CD8-positive, alpha-beta memory T cell (primary cell): ENCODE results near the gene CLK2. TPM values are rescaled to one million over a fixed set of nuclear protein-coding genes. Genes with fewer than 3 reads are reported as not detected.

ENCODE experiments used
- CTCF ChIA-PET: fragments of 350-600 bp; sonication (Branson Sonifier 250); formaldehyde crosslinking; loops from one replicate; lab custom pipeline; 2021; ENCODE audit warnings: antibody characterized with exemption; lab: Charles Lee
- POLR2A ChIA-PET: fragments of 350-600 bp; sonication (Branson Sonifier 250); formaldehyde crosslinking; loops from one replicate; lab custom pipeline; 2021; ENCODE audit warnings: antibody characterized with exemption; lab: Charles Lee
- DNase-seq, 5 donors: peaks; one replicate each; pipeline versions ENCODE4 v3.0.0 to v3.0.0-alpha.2; 2020 to 2022; ENCODE audit warnings: mixed read lengths in 1 of 5
- H3K27ac ChIP-seq: one replicate; pipeline ENCODE4 v1.7.0; 2013; ENCODE audit warnings: low read depth, mild to moderate bottlenecking, low read length, moderate library complexity
- H3K27me3 ChIP-seq: 2 replicates; pipeline ENCODE4 v1.7.0; 2013; ENCODE audit warnings: low read length, mild to moderate bottlenecking; ENCODE audit not compliant: insufficient read depth, poor library complexity, severe bottlenecking
- H3K36me3 ChIP-seq: 2 replicates; pipeline ENCODE4 v1.7.0; 2013; ENCODE audit warnings: mild to moderate bottlenecking, low read length, moderate library complexity; ENCODE audit not compliant: insufficient read depth
- H3K4me1 ChIP-seq: 2 replicates; pipeline ENCODE4 v1.7.0; 2013; ENCODE audit warnings: mild to moderate bottlenecking, low read length, moderate library complexity; ENCODE audit not compliant: insufficient read depth
- H3K4me3 ChIP-seq: 2 replicates; pipeline ENCODE4 v1.7.0; 2013; ENCODE audit warnings: mild to moderate bottlenecking, low read length
- H3K9me3 ChIP-seq: 2 replicates; pipeline ENCODE4 v1.7.0; 2013; ENCODE audit warnings: mild to moderate bottlenecking, low read length
- H3K27ac Mint-ChIP-seq, 8 donors: one replicate each; pipeline ENCODE4 v1.8.0; 2020 to 2021; ENCODE audit warnings: mixed read lengths in 8 of 8, mild to moderate bottlenecking in 6 of 8, inconsistent platforms in 3 of 8, moderate library complexity in 3 of 8
- H3K27me3 Mint-ChIP-seq, 2 donors: one replicate each; pipeline ENCODE4 v1.8.0; 2020 to 2021; ENCODE audit warnings: mixed read lengths in 2 of 2, mild to moderate bottlenecking in 1 of 2, moderate library complexity in 1 of 2
- H3K36me3 Mint-ChIP-seq, 3 donors: one replicate each; pipeline ENCODE4 v1.8.0; 2020 to 2021; ENCODE audit warnings: mixed read lengths in 3 of 3, inconsistent platforms in 1 of 3, mild to moderate bottlenecking in 1 of 3
- H3K4me1 Mint-ChIP-seq, 3 donors: one replicate each; pipeline ENCODE4 v1.8.0; 2020 to 2021; ENCODE audit warnings: mixed read lengths in 3 of 3, inconsistent platforms in 1 of 3, mild to moderate bottlenecking in 1 of 3
- H3K4me3 Mint-ChIP-seq, 7 donors: one replicate each; pipeline ENCODE4 v1.8.0; 2020 to 2021; ENCODE audit warnings: mixed read lengths in 7 of 7, mild to moderate bottlenecking in 6 of 7, moderate library complexity in 4 of 7, inconsistent platforms in 2 of 7
- H3K9me3 Mint-ChIP-seq, 5 donors: one replicate each; pipeline ENCODE4 v1.8.0; 2020 to 2022; ENCODE audit warnings: mixed read lengths in 5 of 5, mild to moderate bottlenecking in 3 of 5, moderate library complexity in 2 of 5, inconsistent platforms in 1 of 5
- polyA plus RNA-seq: library from polyadenylated mRNA; unstranded; fragments of 300-500 nt; fragmentation: Illumina TruSeq; gene quantifications from one replicate; pipeline ENCODE4 v1.2.3, GENCODE V29; 2021
- total RNA-seq, 2 experiments: library from RNA; stranded (reverse); gene quantifications; one replicate each; pipeline ENCODE4 v1.2.3, GENCODE V29; 2021

Gene CLK2
- total and polyA plus RNA-seq, 3 experiments from 2014 or later = 20.2 to 79.8 (median 78.3) TPM

- peak overlapping the region in 6 of 7 donors; percentile 44 to 84 (median 76) for H3K4me3 Mint-ChIP-seq
- H3K36me3 Mint-ChIP-seq = peaks cover 6 to 25% (median 8%) of the 10 kb centered on the region in 3 donors
- H3K27ac Mint-ChIP-seq = peak overlapping the region in 4 of 8 donors; percentile 6 to 80 (median 56)
- peaks cover 11% of the 10 kb centered on the region for H3K36me3 ChIP-seq
- POLR2A ChIA-PET = interaction anchor here (0.6 kb wide), 1 partner anchor 12 kb away, joined by 4 read pairs; no protein-coding TSS in a partner anchor
- no peaks in the 10 kb centered on the region for H3K9me3 Mint-ChIP-seq
- DNase-seq = no peak
- H3K27me3 ChIP-seq = no peaks in the 10 kb centered on the region
- no peak overlapping the region for H3K4me3 ChIP-seq
- H3K4me1 ChIP-seq = peaks cover 7% of the 10 kb centered on the region
- CTCF ChIA-PET = interaction anchor here (6.6 to 7.1 kb wide), 2 partner anchors 7 to 69 kb away, joined by 79 to 116 read pairs; partner anchors contain the start of genes RUSC1 and SCAMP3
- peak overlapping the region; percentile 51 for H3K27ac ChIP-seq
- peaks cover 26 to 39% (median 38%) of the 10 kb centered on the region in 3 donors for H3K4me1 Mint-ChIP-seq
- no peaks in the 10 kb centered on the region for H3K9me3 ChIP-seq
- H3K27me3 Mint-ChIP-seq = no peaks in the 10 kb centered on the region
Measured at GRCh38 chr1:155253797-155254196, 19.5 kb downstream of the CLK2 start.

GRCh38 chr1:155253208-155253607 lies 20.1 kb downstream of the CLK2 start:
- H3K9me3 ChIP-seq = no peaks in the 10 kb centered on the region
- H3K27ac ChIP-seq = no peak overlapping the region
- H3K27me3 ChIP-seq = no peaks in the 10 kb centered on the region
- no peak overlapping the region for H3K4me3 ChIP-seq
- Mint-ChIP-seq H3K9me3 (no peaks in the 10 kb centered on the region), H3K4me3 (peak overlapping the region in 6 of 7 donors; percentile 29 to 84 (median 76)), H3K27ac (peak overlapping the region in 2 of 8 donors; percentile 39 to 44), H3K36me3 (peaks cover 4 to 19% (median 8%) of the 10 kb centered on the region in 3 donors), H3K27me3 (no peaks in the 10 kb centered on the region), H3K4me1 (peaks cover 26 to 39% (median 38%) of the 10 kb centered on the region in 3 donors)
- H3K36me3 ChIP-seq = peaks cover 11% of the 10 kb centered on the region
- peaks cover 7% of the 10 kb centered on the region for H3K4me1 ChIP-seq
- ChIA-PET POLR2A (interaction anchor here (0.6 kb wide), 1 partner anchor 13 kb away, joined by 4 read pairs; no protein-coding TSS in a partner anchor), CTCF (interaction anchor here (4.4 to 7.1 kb wide), 3 partner anchors 7 to 69 kb away, joined by 64 to 116 read pairs (median 79); partner anchors contain the start of genes CLK2, HCN3, RUSC1 and SCAMP3)
- no peak for DNase-seq

- H3K27ac ChIP-seq = no peak overlapping the region
- CTCF ChIA-PET = interaction anchor here (0.8 to 7.1 kb wide), 30 partner anchors 9 to 474 kb away, joined by 3 to 116 read pairs (median 7); partner anchors contain the start of genes CLK2, FDPS, HCN3 and KRTCAP2
- no peak for DNase-seq
- Mint-ChIP-seq H3K9me3 (no peaks in the 10 kb centered on the region), H3K27ac (peak overlapping the region in 2 of 8 donors; percentile 27 to 41), H3K36me3 (peaks cover 0 to 7% (median 0%) of the 10 kb centered on the region in 3 donors), H3K4me1 (peaks cover 22 to 34% (median 28%) of the 10 kb centered on the region in 3 donors), H3K4me3 (peak overlapping the region in 1 of 7 donors; percentile 17), H3K27me3 (no peaks in the 10 kb centered on the region)
- H3K4me1 ChIP-seq = peaks cover 7% of the 10 kb centered on the region
- no peak overlapping the region for H3K4me3 ChIP-seq
- no peaks in the 10 kb centered on the region for H3K27me3 ChIP-seq
- POLR2A ChIA-PET = interaction anchor here (0.5 to 3.3 kb wide), 4 partner anchors 10 to 432 kb away, joined by 3 to 16 read pairs (median 7); partner anchors contain the start of genes CLK2 and SCAMP3
- peaks cover 2% of the 10 kb centered on the region for H3K36me3 ChIP-seq
- H3K9me3 ChIP-seq = no peaks in the 10 kb centered on the region
Measured at GRCh38 chr1:155251566-155251965, 21.7 kb downstream of the CLK2 start.

- CTCF ChIA-PET = interaction anchor here (0.6 to 7.1 kb wide), 48 partner anchors 9 to 475 kb away, joined by 3 to 116 read pairs (median 5); partner anchors contain the start of genes CLK2, FDPS, HCN3 and KRTCAP2
- Histone ChIP-seq H3K27ac (no peak overlapping the region), H3K9me3 (no peaks in the 10 kb centered on the region), H3K36me3 (no peaks in the 10 kb centered on the region), H3K4me1 (peaks cover 5% of the 10 kb centered on the region), H3K4me3 (peak overlapping the region; percentile 54), H3K27me3 (no peaks in the 10 kb centered on the region)
- H3K4me1 Mint-ChIP-seq = peaks cover 20 to 32% (median 24%) of the 10 kb centered on the region in 3 donors
- POLR2A ChIA-PET = interaction anchor here (1.0 to 3.3 kb wide), 4 partner anchors 11 to 313 kb away, joined by 6 to 16 read pairs (median 7); partner anchors contain the start of genes CLK2 and SCAMP3
- H3K36me3 Mint-ChIP-seq = no peaks in the 10 kb centered on the region
- peak; percentile 88 to 97 (median 95) for DNase-seq
- peak overlapping the region; percentile 17 to 84 (median 59) for H3K4me3 Mint-ChIP-seq
- no peaks in the 10 kb centered on the region for H3K9me3 Mint-ChIP-seq
- no peaks in the 10 kb centered on the region for H3K27me3 Mint-ChIP-seq
- peak overlapping the region in 4 of 8 donors; percentile 13 to 83 (median 40) for H3K27ac Mint-ChIP-seq
Measured at GRCh38 chr1:155250633-155251449, 22.5 kb downstream of the CLK2 start.

GRCh38 chr1:155250246-155250632 lies 23.1 kb downstream of the CLK2 start:
- Mint-ChIP-seq H3K4me1 (peaks cover 18 to 26% (median 20%) of the 10 kb centered on the region in 3 donors), H3K27me3 (no peaks in the 10 kb centered on the region), H3K27ac (peak overlapping the region in 3 of 8 donors; percentile 13 to 55 (median 24)), H3K36me3 (no peaks in the 10 kb centered on the region), H3K4me3 (peak overlapping the region; percentile 17 to 84 (median 62)), H3K9me3 (no peaks in the 10 kb centered on the region)
- Histone ChIP-seq H3K4me3 (peak overlapping the region; percentile 54), H3K36me3 (no peaks in the 10 kb centered on the region), H3K4me1 (peaks cover under 1% of the 10 kb centered on the region), H3K27ac (no peak overlapping the region), H3K9me3 (no peaks in the 10 kb centered on the region), H3K27me3 (no peaks in the 10 kb centered on the region)
- peak in 2 of 5 donors; percentile 17 to 52 for DNase-seq
- ChIA-PET POLR2A (interaction anchor here (1.0 to 3.3 kb wide), 4 partner anchors 11 to 313 kb away, joined by 6 to 16 read pairs (median 7); partner anchors contain the start of genes CLK2 and SCAMP3), CTCF (interaction anchor here (0.6 to 7.1 kb wide), 38 partner anchors 9 to 348 kb away, joined by 3 to 116 read pairs (median 6); partner anchors contain the start of genes CLK2, FDPS, HCN3 and KRTCAP2)

- DNase-seq = no peak
- peaks cover 0 to 3% (median 3%) of the 10 kb centered on the region in 5 donors for H3K9me3 Mint-ChIP-seq
- ChIA-PET CTCF (interaction anchor here (1.0 to 7.1 kb wide), 5 partner anchors 13 to 75 kb away, joined by 3 to 116 read pairs (median 20); partner anchors contain the start of genes KRTCAP2, RUSC1, SCAMP3 and THBS3), POLR2A (interaction anchor here (0.8 kb wide), 1 partner anchor 1078 kb away, joined by 3 read pairs; no protein-coding TSS in a partner anchor)
- Histone ChIP-seq H3K36me3 (no peaks in the 10 kb centered on the region), H3K4me1 (peaks cover 18% of the 10 kb centered on the region), H3K27me3 (no peaks in the 10 kb centered on the region), H3K27ac (no peak overlapping the region), H3K9me3 (no peaks in the 10 kb centered on the region), H3K4me3 (no peak overlapping the region)
- H3K4me1 Mint-ChIP-seq = peaks cover 22 to 27% (median 26%) of the 10 kb centered on the region in 3 donors
- H3K4me3 Mint-ChIP-seq = no peak overlapping the region
- H3K27ac Mint-ChIP-seq = peak overlapping the region in 1 of 8 donors; percentile 62
- peaks cover 0 to 3% (median 2%) of the 10 kb centered on the region in 3 donors for H3K36me3 Mint-ChIP-seq
- peaks cover 4 to 9% of the 10 kb centered on the region in 2 donors for H3K27me3 Mint-ChIP-seq
Measured at GRCh38 chr1:155247667-155248553, 25.4 kb downstream of the CLK2 start.
